ENCODE measurements around the gene LYRM4. TPM values are rescaled to one million over a fixed set of nuclear protein-coding genes. Genes with fewer than 3 reads are reported as not detected.

The LYRM4 gene
- total RNA-seq, 1 donor from 2014 or later: 22.4 TPM

DNA sequence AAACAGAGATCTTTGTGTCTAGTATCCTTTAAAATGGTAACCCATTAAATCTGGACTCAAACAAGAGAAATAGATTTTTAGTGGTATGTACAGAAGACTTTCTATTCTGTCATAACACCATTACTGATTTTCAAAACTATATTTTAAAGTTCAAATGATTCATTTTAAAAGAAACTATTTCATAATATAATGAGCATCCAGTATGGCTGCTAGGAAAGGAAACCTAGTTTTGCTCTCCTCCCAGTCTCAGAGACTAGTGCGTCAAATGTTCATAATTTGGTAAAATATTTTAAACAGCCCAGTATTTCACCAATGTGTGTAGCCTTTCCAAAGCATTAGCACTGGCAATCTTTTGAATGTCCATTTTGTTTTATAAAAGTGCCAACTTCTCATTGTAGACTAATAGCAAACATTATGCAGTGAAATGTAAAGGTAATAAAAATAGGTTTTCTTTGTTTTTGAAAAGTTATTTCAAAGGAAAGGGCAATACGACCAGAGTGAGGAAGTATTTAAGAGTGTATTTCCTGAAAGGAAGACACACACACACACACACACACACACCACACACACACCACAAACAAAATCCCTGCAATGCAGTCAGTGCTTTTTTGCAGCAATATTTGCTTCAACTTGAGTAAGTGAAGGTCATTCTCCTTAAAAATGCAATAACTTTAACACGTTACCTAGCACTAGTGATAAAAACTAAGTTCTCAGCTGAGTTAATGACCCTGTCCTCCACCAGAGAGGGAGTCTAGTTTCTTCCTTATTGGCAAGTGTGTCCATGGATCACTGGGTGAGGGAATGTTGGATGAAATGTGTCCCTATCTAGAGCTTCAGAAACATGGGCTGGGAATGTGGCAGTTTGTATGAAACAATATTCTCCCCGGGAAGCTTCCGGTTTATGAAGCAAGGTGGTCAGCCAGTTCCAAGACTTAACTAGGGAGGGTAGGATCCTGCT is 171.0 kb downstream of the LYRM4 start:
- Histone ChIP-seq H3K36me3 (no peaks in the 10 kb centered on the region), H3K4me3 (no peak overlapping the region), H3K27me3 (ENCODE audit: low read depth) (peaks cover 24% of the 10 kb centered on the region), H3K4me1 (peaks cover 19% of the 10 kb centered on the region), H3K9me3 (no peaks in the 10 kb centered on the region), H3K27ac (no peak overlapping the region)
- DNase-seq (no peak), ATAC-seq (no peak)
- intact Hi-C loops (cut with DNase I): no loop called here
- TF ChIP-seq, protein P1, sequence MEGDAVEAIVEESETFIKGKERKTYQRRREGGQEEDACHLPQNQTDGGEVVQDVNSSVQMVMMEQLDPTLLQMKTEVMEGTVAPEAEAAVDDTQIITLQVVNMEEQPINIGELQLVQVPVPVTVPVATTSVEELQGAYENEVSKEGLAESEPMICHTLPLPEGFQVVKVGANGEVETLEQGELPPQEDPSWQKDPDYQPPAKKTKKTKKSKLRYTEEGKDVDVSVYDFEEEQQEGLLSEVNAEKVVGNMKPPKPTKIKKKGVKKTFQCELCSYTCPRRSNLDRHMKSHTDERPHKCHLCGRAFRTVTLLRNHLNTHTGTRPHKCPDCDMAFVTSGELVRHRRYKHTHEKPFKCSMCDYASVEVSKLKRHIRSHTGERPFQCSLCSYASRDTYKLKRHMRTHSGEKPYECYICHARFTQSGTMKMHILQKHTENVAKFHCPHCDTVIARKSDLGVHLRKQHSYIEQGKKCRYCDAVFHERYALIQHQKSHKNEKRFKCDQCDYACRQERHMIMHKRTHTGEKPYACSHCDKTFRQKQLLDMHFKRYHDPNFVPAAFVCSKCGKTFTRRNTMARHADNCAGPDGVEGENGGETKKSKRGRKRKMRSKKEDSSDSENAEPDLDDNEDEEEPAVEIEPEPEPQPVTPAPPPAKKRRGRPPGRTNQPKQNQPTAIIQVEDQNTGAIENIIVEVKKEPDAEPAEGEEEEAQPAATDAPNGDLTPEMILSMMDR (IDR thresholded peaks at IDR 0.05): no peak

DNA sequence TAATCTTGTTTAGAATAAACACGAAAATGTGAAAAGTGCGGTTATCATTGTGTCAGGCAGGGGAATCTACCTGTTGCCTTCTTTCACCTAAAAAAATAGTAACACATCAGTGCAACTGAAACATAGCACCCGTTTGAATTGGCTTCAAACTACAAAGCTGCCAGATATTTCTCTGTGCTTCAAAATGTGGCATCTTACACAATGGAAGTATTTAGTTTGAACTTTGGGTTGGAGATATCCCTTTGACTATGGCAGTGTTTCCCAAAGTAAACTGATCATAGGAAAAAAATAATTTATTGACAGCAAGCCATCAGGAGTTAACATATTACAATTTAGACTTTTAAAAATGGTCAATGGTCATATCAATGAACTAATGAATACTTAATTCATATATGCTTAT is 172.0 kb downstream of the LYRM4 start:
- peaks cover 21% of the 10 kb centered on the region for H3K4me1 ChIP-seq
- H3K4me3 ChIP-seq: no peak overlapping the region
- no peaks in the 10 kb centered on the region for H3K9me3 ChIP-seq
- no peak for ATAC-seq
- intact Hi-C loops (cut with DNase I): no loop called here
- no peak overlapping the region for H3K27ac ChIP-seq
- H3K27me3 ChIP-seq (ENCODE audit: low read depth): peaks cover 33% of the 10 kb centered on the region
- TF ChIP-seq, protein P1 (IDR thresholded peaks at IDR 0.05): no peak
- no peaks in the 10 kb centered on the region for H3K36me3 ChIP-seq
- DNase-seq: no peak

DNA sequence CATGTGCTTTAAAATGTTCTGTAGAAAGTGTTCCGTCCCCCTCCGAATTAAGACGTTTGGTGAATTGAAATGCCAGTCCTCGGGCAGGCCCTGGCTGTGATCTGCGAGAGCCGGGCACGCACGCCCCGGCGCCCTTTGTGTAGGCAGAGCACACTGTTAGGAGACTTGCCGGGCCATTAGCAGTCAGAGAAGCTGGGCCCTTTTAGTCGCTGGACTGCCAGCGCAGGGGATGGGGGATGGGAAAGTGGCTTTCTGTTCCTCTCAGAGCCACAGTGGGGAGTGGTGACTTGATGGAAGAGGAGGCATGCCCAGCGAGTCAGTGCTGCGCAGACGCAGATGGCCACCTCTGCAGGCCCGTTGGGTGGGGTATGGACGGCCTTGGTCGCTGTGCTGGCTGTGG is 173.4 kb downstream of the LYRM4 start:
- no peak overlapping the region for H3K4me3 ChIP-seq
- peaks cover 33% of the 10 kb centered on the region for H3K27me3 ChIP-seq (ENCODE audit: low read depth)
- peak in 1 of 2 donors; percentile 55 for ATAC-seq
- TF ChIP-seq, protein P1 (IDR thresholded peaks at IDR 0.05): no peak
- no peaks in the 10 kb centered on the region for H3K9me3 ChIP-seq
- intact Hi-C loops (cut with DNase I): no loop called here
- no peaks in the 10 kb centered on the region for H3K36me3 ChIP-seq
- H3K27ac ChIP-seq: no peak overlapping the region
- peak; percentile 70 for DNase-seq
- peaks cover 21% of the 10 kb centered on the region for H3K4me1 ChIP-seq

DNA sequence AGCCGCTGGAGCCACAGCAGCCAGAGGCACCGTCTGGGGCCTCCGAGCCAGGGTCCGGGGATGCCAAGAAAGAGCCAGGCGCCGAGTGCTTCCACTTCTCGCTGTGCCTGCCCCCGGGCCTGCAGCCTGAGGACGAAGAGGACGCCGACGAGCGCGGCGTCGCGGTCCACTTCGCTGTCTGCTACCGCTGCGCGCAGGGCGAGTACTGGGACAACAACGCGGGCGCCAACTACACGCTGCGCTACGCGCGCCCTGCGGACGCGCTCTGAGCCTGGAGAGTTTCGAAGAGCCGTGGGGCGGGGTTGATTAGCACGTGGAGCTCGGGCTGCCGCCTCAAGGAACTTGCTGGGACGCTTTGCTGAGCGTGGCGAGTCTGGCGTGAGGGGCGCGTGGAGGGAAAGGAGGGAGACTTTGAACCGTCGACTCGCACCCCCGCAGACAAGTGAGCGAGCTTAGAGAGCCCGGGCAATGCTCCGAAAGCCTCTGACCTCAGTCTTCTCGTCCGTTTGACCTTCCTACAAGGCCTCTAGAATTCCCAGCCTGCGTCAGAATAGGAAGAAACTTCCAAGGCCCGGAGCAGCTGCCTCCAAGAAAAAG is 174.4 kb downstream of the LYRM4 start:
- Histone ChIP-seq H3K27ac (no peak overlapping the region), H3K27me3 (ENCODE audit: low read depth) (peaks cover 33% of the 10 kb centered on the region), H3K4me1 (peaks cover 21% of the 10 kb centered on the region), H3K36me3 (no peaks in the 10 kb centered on the region), H3K9me3 (no peaks in the 10 kb centered on the region), H3K4me3 (peak overlapping the region; percentile 69)
- ATAC-seq (no peak), DNase-seq (no peak)
- TF ChIP-seq, protein P1 (IDR thresholded peaks at IDR 0.05): no peak
- intact Hi-C loops (cut with DNase I): no loop called here

DNA sequence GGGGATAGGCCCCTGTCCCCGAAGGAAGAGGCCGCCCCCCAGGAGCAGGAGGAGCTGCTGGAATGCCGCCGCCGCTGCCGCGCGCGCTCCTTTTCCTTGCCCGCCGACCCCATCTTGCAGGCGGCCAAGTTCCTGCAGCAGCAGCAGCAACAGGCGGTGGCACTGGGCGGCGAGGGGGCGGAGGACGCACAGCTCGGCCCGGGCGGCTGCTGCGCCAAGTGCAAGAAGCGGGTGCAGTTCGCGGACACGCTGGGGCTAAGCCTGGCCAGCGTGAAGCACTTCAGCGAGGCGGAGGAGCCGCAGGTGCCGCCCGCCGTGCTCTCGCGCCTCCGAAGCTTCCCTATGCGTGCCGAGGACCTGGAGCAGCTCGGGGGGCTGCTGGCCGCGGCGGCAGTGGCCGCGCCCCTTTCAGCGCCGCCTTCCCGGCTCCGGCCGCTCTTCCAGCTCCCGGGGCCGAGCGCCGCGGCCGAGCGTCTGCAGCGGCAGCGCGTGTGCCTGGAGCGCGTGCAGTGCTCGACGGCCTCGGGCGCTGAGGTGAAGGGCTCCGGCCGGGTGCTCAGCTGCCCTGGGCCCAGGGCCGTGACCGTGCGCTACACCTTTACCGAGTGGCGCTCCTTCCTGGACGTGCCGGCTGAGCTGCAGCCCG is 175.0 kb downstream of the LYRM4 start:
- Histone ChIP-seq H3K4me3 (peak overlapping the region; percentile 69), H3K36me3 (no peaks in the 10 kb centered on the region), H3K4me1 (peaks cover 21% of the 10 kb centered on the region), H3K27me3 (ENCODE audit: low read depth) (peaks cover 33% of the 10 kb centered on the region), H3K9me3 (no peaks in the 10 kb centered on the region), H3K27ac (peak overlapping the region; percentile 74)
- DNase-seq: no peak
- ATAC-seq: peak; percentile 50 to 55
- TF ChIP-seq, protein P1 (IDR thresholded peaks at IDR 0.05): no peak
- intact Hi-C loops (cut with DNase I): no loop called here
